A673 (cell line): Measurements from ENCODE around the gene TFCP2L1. TPM values are rescaled to one million over a fixed set of nuclear protein-coding genes. Genes with fewer than 3 reads are reported as not detected.

Source experiments
- BruUV-seq: library from RNA; stranded (reverse); fragments of 400-500 nt; replicated peaks from 2 replicates; lab custom pipeline; 2021; lab: Mats Ljungman, UMichigan
- CTCF ChIA-PET: fragments of 300-600 bp; sonication (Branson Sonifier 250); formaldehyde crosslinking; loops from one replicate; lab custom pipeline; 2022; ENCODE audit warnings: antibody characterized with exemption; lab: Charles Lee
- POLR2A ChIA-PET: fragments of 300-600 bp; sonication (Branson Sonifier 250); formaldehyde crosslinking; loops from one replicate; lab custom pipeline; 2022; ENCODE audit warnings: antibody characterized with exemption; ENCODE audit not compliant: low non-redundant PET; lab: Charles Lee
- DNase-seq: peaks from one replicate; pipeline ENCODE4 v3.0.0-alpha.2; 2015; ENCODE audit warnings: low spot score
- H3K27ac ChIP-seq: fragments of 200-600 bp; sonication (generic); 2 replicates; pipeline ENCODE4 v1.5.1; 2016; ENCODE audit warnings: mixed run types, low read depth, mild to moderate bottlenecking, mixed read lengths, antibody characterized with exemption, low read length; ENCODE audit not compliant: poor library complexity, severe bottlenecking
- H3K27me3 ChIP-seq: fragments of 200-600 bp; sonication (generic); replicated peaks from 2 replicates; pipeline ENCODE4 v1.6.1; 2017; ENCODE audit warnings: mixed run types, low read depth, mild to moderate bottlenecking, mixed read lengths, antibody characterized with exemption, low read length; ENCODE audit not compliant: insufficient read depth, poor library complexity
- H3K36me3 ChIP-seq: fragments of 200-600 bp; sonication (generic); 2 replicates; pipeline ENCODE4 v1.6.1; 2016; ENCODE audit warnings: mixed run types, mild to moderate bottlenecking, mixed read lengths, antibody characterized with exemption, low read length; ENCODE audit not compliant: insufficient read depth, poor library complexity, severe bottlenecking
- H3K4me1 ChIP-seq: fragments of 200-600 bp; sonication (generic); 2 replicates; pipeline ENCODE4 v1.6.1; 2017; ENCODE audit warnings: mixed run types, mild to moderate bottlenecking, mixed read lengths, antibody characterized with exemption, low read length; ENCODE audit not compliant: insufficient read depth, poor library complexity, severe bottlenecking
- H3K4me3 ChIP-seq: fragments of 200-600 bp; sonication (generic); 2 replicates; pipeline ENCODE4 v1.5.1; 2016; ENCODE audit warnings: low read depth, mixed run types, mild to moderate bottlenecking, mixed read lengths, low read length; ENCODE audit not compliant: poor library complexity, severe bottlenecking
- H3K9me3 ChIP-seq: fragments of 200-600 bp; sonication (generic); 2 replicates; pipeline ENCODE4 v1.6.1; 2016; ENCODE audit warnings: mixed run types, low read depth, mild to moderate bottlenecking, mixed read lengths, antibody characterized with exemption, low read length; ENCODE audit not compliant: poor library complexity, severe bottlenecking
- EZH2 ChIP-seq: fragments of 200-600 bp; sonication (generic); IDR thresholded peaks from 2 replicates; pipeline ENCODE4 v1.6.1; 2017; ENCODE audit warnings: borderline replicate concordance, low read depth, mild to moderate bottlenecking, mixed read lengths, antibody characterized with exemption, low read length; ENCODE audit not compliant: poor library complexity, severe bottlenecking
- intact Hi-C: fragments of 100-400 bp; cut with micrococcal nuclease; formaldehyde crosslinking; loops from one replicate; pipeline ENCODE4 v1.10.0; 2022; ENCODE audit not compliant: unreplicated experiment
- total RNA-seq: library from RNA; stranded (reverse); gene quantifications from 2 replicates; pipeline ENCODE4 v1.2.3, GENCODE V29; 2021
- TF ChIP-seq, protein P1 (sequence below): fragments of 300-800, 200-600 bp; sonication (generic); conservative IDR thresholded peaks from 2 replicates; pipeline ENCODE4 v1.5.1; 2017; ENCODE audit warnings: low read depth, mild to moderate bottlenecking, antibody characterized with exemption, low read length, moderate library complexity, mixed read lengths

TFCP2L1 gene
- total RNA-seq, 1 experiment from 2014 or later: not detected

DNA sequence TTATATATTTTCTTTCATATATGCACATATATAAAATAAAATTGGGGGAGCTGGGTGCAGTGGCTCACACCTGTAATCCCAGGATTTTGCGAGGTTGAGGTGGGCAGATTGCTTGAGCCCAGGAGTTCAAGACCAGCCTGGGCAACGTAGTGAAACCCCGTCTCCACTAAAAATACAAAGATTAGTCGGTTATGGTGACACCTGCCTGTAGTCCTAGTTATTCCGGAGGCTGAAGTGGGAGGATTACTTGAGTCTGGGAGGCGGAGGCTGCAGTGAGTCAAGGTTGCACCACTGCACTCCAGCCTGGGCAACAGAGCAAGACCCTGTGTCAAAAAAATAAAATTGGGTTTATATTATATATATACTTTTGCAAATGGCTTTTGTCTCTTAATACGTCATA, 39.6 kb upstream of the TFCP2L1 start:
- Histone ChIP-seq H3K9me3 (no peaks in the 10 kb centered on the region), H3K27me3 (no peaks in the 10 kb centered on the region), H3K4me1 (no peaks in the 10 kb centered on the region), H3K27ac (no peak overlapping the region), H3K36me3 (no peaks in the 10 kb centered on the region), H3K4me3 (no peak overlapping the region)
- BruUV-seq: no TSS peak
- ChIA-PET CTCF (no interaction called here), POLR2A (no interaction called here)
- DNase-seq: no peak
- intact Hi-C loops: no loop called here
- TF ChIP-seq, protein P1, sequence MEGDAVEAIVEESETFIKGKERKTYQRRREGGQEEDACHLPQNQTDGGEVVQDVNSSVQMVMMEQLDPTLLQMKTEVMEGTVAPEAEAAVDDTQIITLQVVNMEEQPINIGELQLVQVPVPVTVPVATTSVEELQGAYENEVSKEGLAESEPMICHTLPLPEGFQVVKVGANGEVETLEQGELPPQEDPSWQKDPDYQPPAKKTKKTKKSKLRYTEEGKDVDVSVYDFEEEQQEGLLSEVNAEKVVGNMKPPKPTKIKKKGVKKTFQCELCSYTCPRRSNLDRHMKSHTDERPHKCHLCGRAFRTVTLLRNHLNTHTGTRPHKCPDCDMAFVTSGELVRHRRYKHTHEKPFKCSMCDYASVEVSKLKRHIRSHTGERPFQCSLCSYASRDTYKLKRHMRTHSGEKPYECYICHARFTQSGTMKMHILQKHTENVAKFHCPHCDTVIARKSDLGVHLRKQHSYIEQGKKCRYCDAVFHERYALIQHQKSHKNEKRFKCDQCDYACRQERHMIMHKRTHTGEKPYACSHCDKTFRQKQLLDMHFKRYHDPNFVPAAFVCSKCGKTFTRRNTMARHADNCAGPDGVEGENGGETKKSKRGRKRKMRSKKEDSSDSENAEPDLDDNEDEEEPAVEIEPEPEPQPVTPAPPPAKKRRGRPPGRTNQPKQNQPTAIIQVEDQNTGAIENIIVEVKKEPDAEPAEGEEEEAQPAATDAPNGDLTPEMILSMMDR: no peak
- TF ChIP-seq EZH2: no peak

DNA sequence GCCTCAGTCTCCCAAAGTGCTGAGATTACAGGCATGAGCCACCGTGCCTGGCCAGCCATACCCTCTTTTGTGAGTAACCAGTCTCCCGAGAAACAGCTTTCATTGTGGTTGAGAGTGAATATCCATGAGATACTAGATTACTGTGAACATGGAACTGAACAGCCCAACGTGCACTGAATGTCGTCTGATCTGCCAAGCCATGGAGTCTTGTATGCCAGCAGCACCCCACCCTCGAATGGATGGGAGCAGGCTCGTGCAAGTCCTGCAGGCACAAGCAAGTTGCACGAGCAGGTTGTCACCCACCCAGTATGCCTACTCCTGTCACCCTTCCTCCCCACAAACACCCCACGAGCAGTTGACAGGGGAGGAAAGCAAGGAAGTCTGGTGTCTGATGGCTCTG, 36.5 kb upstream of the TFCP2L1 start:
- Histone ChIP-seq H3K27me3 (no peaks in the 10 kb centered on the region), H3K4me3 (no peak overlapping the region), H3K9me3 (no peaks in the 10 kb centered on the region), H3K4me1 (no peaks in the 10 kb centered on the region), H3K27ac (no peak overlapping the region), H3K36me3 (no peaks in the 10 kb centered on the region)
- ChIA-PET CTCF (no interaction called here), POLR2A (no interaction called here)
- intact Hi-C loops: no loop called here
- no TSS peak for BruUV-seq
- no peak for DNase-seq
- TF ChIP-seq, protein P1: no peak
- TF ChIP-seq EZH2: no peak

DNA sequence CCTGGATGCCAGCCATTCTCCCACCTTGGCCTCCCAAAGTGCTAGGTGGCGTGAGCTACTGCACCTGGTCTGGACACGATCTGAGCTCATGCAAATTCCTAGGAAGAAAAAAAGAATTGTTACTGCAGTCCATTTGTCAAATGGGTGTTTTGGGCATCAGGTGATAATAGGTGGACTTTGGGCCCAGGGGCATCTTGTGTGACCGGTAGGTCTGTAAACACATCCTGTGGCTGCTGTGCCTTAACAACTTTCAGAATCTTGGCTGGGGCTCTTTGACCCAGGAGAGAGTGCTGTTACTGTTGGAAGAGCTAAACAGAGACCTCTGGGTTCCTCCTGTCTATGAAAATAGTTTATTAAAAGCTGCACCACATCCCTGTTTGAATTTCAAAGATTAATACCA, 34.9 kb upstream of the TFCP2L1 start:
- Histone ChIP-seq H3K36me3 (no peaks in the 10 kb centered on the region), H3K4me3 (no peak overlapping the region), H3K27me3 (no peaks in the 10 kb centered on the region), H3K9me3 (no peaks in the 10 kb centered on the region), H3K27ac (no peak overlapping the region), H3K4me1 (no peaks in the 10 kb centered on the region)
- TF ChIP-seq, protein P1: no peak
- TF ChIP-seq EZH2: no peak
- intact Hi-C loops: no loop called here
- ChIA-PET CTCF (no interaction called here), POLR2A (no interaction called here)
- DNase-seq: no peak
- no TSS peak for BruUV-seq
